H1 (cell line): ENCODE measurements around the gene PRSS8. TPM values are rescaled to one million over a fixed set of nuclear protein-coding genes. Genes with fewer than 3 reads are reported as not detected.
"Not testable (repeated sequence)": the region's sequence is repeated elsewhere in the genome, so short reads cannot be mapped to it uniquely, and the experiment has no call there.

Experiments
- CTCF ChIA-PET: fragments of 300-600 bp; sonication (Branson Sonifier 250); formaldehyde crosslinking; loops from one replicate; lab custom pipeline; 2021; ENCODE audit not compliant: partially characterized antibody; lab: Charles Lee
- POLR2A ChIA-PET: fragments of 300-600 bp; sonication (Branson Sonifier 250); formaldehyde crosslinking; loops from one replicate; lab custom pipeline; 2021; ENCODE audit warnings: inconsistent platforms; ENCODE audit not compliant: partially characterized antibody; lab: Charles Lee
- DNase-seq, 2 experiments: peaks; one replicate each; pipeline versions ENCODE4 v3.0.0 to v3.0.0-alpha.2; 2010 to 2022; ENCODE audit warnings: low spot score in 2 of 2, low read depth in 1 of 2, mixed read lengths in 1 of 2
- FAIRE-seq: peaks from 2 replicates; lab custom pipeline; 2011; peaks lifted over from hg19 to GRCh38; lab: Jason Lieb, UNC
- H2AFZ ChIP-seq: 2 replicates; pipeline ENCODE4 v1.8.1; 2012; ENCODE audit warnings: low read length, inconsistent platforms
- H2AK5ac ChIP-seq: 2 replicates; pipeline ENCODE4 v1.6.1; 2013; ENCODE audit warnings: low read depth, low read length
- H2BK120ac ChIP-seq: replicated peaks from 2 replicates; pipeline ENCODE3; 2013; ENCODE audit warnings: low read depth, low read length, inconsistent platforms
- H2BK12ac ChIP-seq: 2 replicates; pipeline ENCODE4 v1.6.1; 2013; ENCODE audit warnings: low read depth, low read length
- H2BK15ac ChIP-seq: 2 replicates; pipeline ENCODE4 v1.6.1; 2013; ENCODE audit warnings: low read length
- H2BK20ac ChIP-seq: 2 replicates; pipeline ENCODE4 v1.6.1; 2013; ENCODE audit warnings: low read length
- H2BK5ac ChIP-seq: 2 replicates; pipeline ENCODE4 v1.6.1; 2013; ENCODE audit warnings: low read depth, low read length
- H3K14ac ChIP-seq: 2 replicates; pipeline ENCODE4 v1.6.1; 2013; ENCODE audit warnings: inconsistent platforms; ENCODE audit not compliant: insufficient read length
- H3K18ac ChIP-seq: 2 replicates; pipeline ENCODE4 v1.6.1; 2013; ENCODE audit warnings: low read length; ENCODE audit errors: extremely low read depth
- H3K23ac ChIP-seq: 2 replicates; pipeline ENCODE4 v1.6.1; 2013; ENCODE audit warnings: inconsistent platforms; ENCODE audit not compliant: insufficient read length
- H3K23me2 ChIP-seq: 2 replicates; pipeline ENCODE4 v1.6.1; 2013; ENCODE audit warnings: low read depth, low read length
- H3K27ac ChIP-seq: 2 replicates; pipeline ENCODE4 v1.6.1; 2011; ENCODE audit warnings: low read depth, low read length, inconsistent platforms
- H3K27me3 ChIP-seq, 4 experiments: replicated peaks in 1 of 4; 1 replicate in 1 of 4; 2 replicates in 3 of 4; pipeline versions ENCODE4 v1.6.1 to v1.8.1; 2011 to 2013; ENCODE audit warnings: low read length in 3 of 4, mild to moderate bottlenecking in 3 of 4, inconsistent platforms in 2 of 4, mixed read lengths in 2 of 4, moderate library complexity in 1 of 4; ENCODE audit not compliant: control insufficient read depth in 3 of 4, insufficient read depth in 3 of 4; ENCODE audit errors: extremely low read depth in 1 of 4
- H3K36me3 ChIP-seq, 4 experiments: 2 replicates each; pipeline versions ENCODE4 v1.6.1 to v1.8.1; 2011 to 2013; ENCODE audit warnings: mild to moderate bottlenecking in 4 of 4, low read length in 3 of 4, moderate library complexity in 2 of 4, control low read depth in 1 of 4, inconsistent platforms in 1 of 4; ENCODE audit not compliant: insufficient read depth in 4 of 4, control insufficient read depth in 2 of 4
- H3K4ac ChIP-seq: replicated peaks from 2 replicates; pipeline ENCODE3; 2013; ENCODE audit warnings: low read length, low read depth, mixed read lengths, inconsistent platforms; ENCODE audit not compliant: insufficient read length
- H3K4me1 ChIP-seq, 4 experiments: replicated peaks in 1 of 4; 1 replicate in 1 of 4; 2 replicates in 3 of 4; pipeline versions ENCODE4 v1.6.1 to v1.8.1; 2011 to 2013; ENCODE audit warnings: low read length in 3 of 4, inconsistent platforms in 2 of 4, mixed read lengths in 1 of 4; ENCODE audit not compliant: insufficient read depth in 4 of 4, control insufficient read depth in 3 of 4
- H3K4me2 ChIP-seq, 2 experiments: 2 replicates each; pipeline versions ENCODE4 v1.6.1 to v1.8.1; 2011 to 2013; ENCODE audit warnings: low read depth in 2 of 2, low read length in 2 of 2, control low read depth in 1 of 2, inconsistent platforms in 1 of 2, mild to moderate bottlenecking in 1 of 2; ENCODE audit not compliant: insufficient read depth in 1 of 2
- H3K4me3 ChIP-seq, 4 experiments: fragments of 200-600, 300-600 bp in 1 of 4; sonication (generic), shearing (Covaris generic), sonication (Bioruptor Twin) in 1 of 4; 2 replicates each; pipeline versions ENCODE4 v1.5.1 to v1.8.1; 2011 to 2016; ENCODE audit warnings: low read length in 4 of 4, low read depth in 3 of 4, control low read depth in 2 of 4, inconsistent platforms in 2 of 4, mild to moderate bottlenecking in 2 of 4, mixed read lengths in 1 of 4, moderate library complexity in 1 of 4; ENCODE audit not compliant: insufficient read depth in 2 of 4; ENCODE audit errors: extremely low read depth in 1 of 4
- H3K56ac ChIP-seq: replicated peaks from 2 replicates; pipeline ENCODE3; 2013; ENCODE audit warnings: low read depth, mild to moderate bottlenecking, mixed read lengths, low read length, inconsistent platforms; ENCODE audit not compliant: insufficient read length
- H3K79me1 ChIP-seq: 2 replicates; pipeline ENCODE4 v1.6.1; 2013; ENCODE audit warnings: low read depth, low read length, control low read depth
- H3K79me2 ChIP-seq, 2 experiments: 2 replicates each; pipeline versions ENCODE4 v1.6.1 to v1.8.1; 2012 to 2013; ENCODE audit warnings: low read length in 2 of 2, mild to moderate bottlenecking in 2 of 2, inconsistent platforms in 1 of 2; ENCODE audit not compliant: insufficient read depth in 2 of 2, control insufficient read depth in 1 of 2
- H3K9ac ChIP-seq, 4 experiments: replicated peaks in 1 of 4; 1 replicate in 1 of 4; 2 replicates in 3 of 4; pipeline versions ENCODE4 v1.6.1 to v1.8.1; 2011 to 2013; ENCODE audit warnings: low read depth in 3 of 4, low read length in 3 of 4, control low read depth in 2 of 4, mild to moderate bottlenecking in 2 of 4, moderate library complexity in 2 of 4, inconsistent platforms in 1 of 4; ENCODE audit errors: extremely low read depth in 1 of 4
- H3K9me3 ChIP-seq, 2 experiments: 2 replicates each; pipeline versions ENCODE4 v1.6.1 to v1.8.1; 2012 to 2013; ENCODE audit warnings: mild to moderate bottlenecking in 2 of 2, moderate library complexity in 2 of 2, control low read depth in 1 of 2, inconsistent platforms in 1 of 2, low read depth in 1 of 2, low read length in 1 of 2, mixed read lengths in 1 of 2; ENCODE audit not compliant: insufficient read depth in 2 of 2
- H4K20me1 ChIP-seq, 2 experiments: replicated peaks in 1 of 2; 2 replicates each; pipeline versions ENCODE3 to v1.8.1; 2011 to 2013; ENCODE audit warnings: inconsistent platforms in 2 of 2, low read length in 2 of 2, mild to moderate bottlenecking in 1 of 2; ENCODE audit not compliant: insufficient read depth in 2 of 2, control insufficient read depth in 1 of 2
- H4K5ac ChIP-seq: 2 replicates; pipeline ENCODE4 v1.6.1; 2013; ENCODE audit warnings: low read length, low read depth, mixed read lengths, inconsistent platforms; ENCODE audit not compliant: insufficient read length
- H4K8ac ChIP-seq: 2 replicates; pipeline ENCODE4 v1.8.0; 2013; ENCODE audit warnings: mild to moderate bottlenecking, moderate library complexity, low read length, inconsistent platforms; ENCODE audit not compliant: insufficient read depth; ENCODE audit errors: extremely low read depth
- H4K91ac ChIP-seq: replicated peaks from 2 replicates; pipeline ENCODE3; 2013; ENCODE audit warnings: low read length, mixed read lengths, inconsistent platforms; ENCODE audit not compliant: insufficient read length
- WGBS, 2 experiments: shearing (Covaris generic) in 1 of 2; methylation state at CpG; one replicate each; pipeline versions ENCODE4 v1.1.6 to v1.1.7; 2013 to 2015; ENCODE audit warnings: low lambda C conversion rate in 2 of 2, mixed read lengths in 2 of 2, inconsistent platforms in 1 of 2, low coverage in 1 of 2, missing lambda C conversion rate in 1 of 2; ENCODE audit not compliant: insufficient replicate concordance in 2 of 2, insufficient coverage in 1 of 2, insufficient read length in 1 of 2; ENCODE audit errors: extremely low coverage in 1 of 2, missing lambda C conversion rate in 1 of 2; 5-methylcytosine and 5-hydroxymethylcytosine counted together
- polyA plus RNA-seq, 7 experiments: library from polyadenylated mRNA; depleted of rRNA in 3 of 7; stranded (reverse) in 5 of 7; unstranded in 2 of 7; fragments of >200 nt in 5 of 7; fragments of 200-250 nt in 2 of 7; gene quantifications; 1 replicate in 5 of 7; 2 replicates in 1 of 7; 4 replicates in 1 of 7; pipeline versions ENCODE4 v1.2.1 to v1.2.3, GENCODE V29; 2011 to 2013; ENCODE audit warnings: missing spikeins in 2 of 7, mixed read lengths in 2 of 7
- total RNA-seq: library from RNA; stranded (reverse); fragmentation: NEBNext Ultra II Directional; extraction: Animal tissue kit (Norgen Biotek cat#: 25700); gene quantifications from 2 replicates; pipeline ENCODE4 v1.2.1, GENCODE V29; 2021

The PRSS8 gene
- total and polyA plus RNA-seq, 2 of the 8 experiments (the other 6 are each of a cell fraction or from before 2014, with no cell fraction given) = 87.7 to 273 TPM

- 88% methylated on average over 5 of the region's 6 CpGs; no CpG with 5 or more reads in 1 of the 2 experiments for WGBS, 2 experiments
- not testable (repeated sequence) for H2AK5ac ChIP-seq, H4K91ac ChIP-seq, H3K4me2 ChIP-seq, H3K9me3 ChIP-seq, H3K18ac ChIP-seq, H3K14ac ChIP-seq, H3K27ac ChIP-seq, H2AFZ ChIP-seq, H3K36me3 ChIP-seq, H3K9ac ChIP-seq, H2BK120ac ChIP-seq, H3K23ac ChIP-seq, H2BK15ac ChIP-seq, H3K23me2 ChIP-seq, H2BK20ac ChIP-seq, H2BK5ac ChIP-seq, H3K4ac ChIP-seq, H4K8ac ChIP-seq, H4K5ac ChIP-seq, H4K20me1 ChIP-seq, H3K79me1 ChIP-seq, DNase-seq, H2BK12ac ChIP-seq, H3K79me2 ChIP-seq, H3K4me3 ChIP-seq, FAIRE-seq, H3K56ac ChIP-seq
- peaks cover 0 to 11% (median 5%) of the 10 kb centered on the region in 4 experiments; a peak in 4 of 7 replicates for H3K27me3 ChIP-seq
- H3K4me1 ChIP-seq = peaks cover 0 to 18% (median 4%) of the 10 kb centered on the region in 4 experiments; a peak in 5 of 7 replicates
- ChIA-PET POLR2A (interaction anchor here (0.5 to 34.9 kb wide), 6 partner anchors 9 to 47 kb away, joined by 3 to 713 read pairs (median 4); partner anchors contain the start of genes BCKDK, FUS, KAT8 and PRSS8), CTCF (interaction anchor here (1.0 to 1.3 kb wide), 3 partner anchors 8 to 73 kb away, joined by 3 to 6 read pairs (median 4); no protein-coding TSS in a partner anchor)
Observed at GRCh38 chr16:31150976-31151375, 15.4 kb upstream of the PRSS8 start.
